Left ventricle myocardium inferior (tissue), 1 donor: ENCODE data around the gene PYGM. TPM values are rescaled to one million over a fixed set of nuclear protein-coding genes. Genes with fewer than 3 reads are reported as not detected.
A peak's percentile ranks its signal among the peaks of the same experiment; 100 is the strongest.

ENCODE experiments used
- DNase-seq: peaks from one replicate; pipeline ENCODE4 v3.0.0-alpha.2; 2020
- H3K27ac ChIP-seq: fragments of 200-600 bp; replicated peaks from 2 replicates; pipeline ENCODE4 v1.8.0; 2021
- H3K27me3 ChIP-seq: fragments of 200-600 bp; 2 replicates; pipeline ENCODE4 v1.8.0; 2021; ENCODE audit warnings: low read depth
- H3K36me3 ChIP-seq: fragments of 200-600 bp; 2 replicates; pipeline ENCODE4 v1.8.0; 2021
- H3K4me1 ChIP-seq: fragments of 200-600 bp; 2 replicates; pipeline ENCODE4 v1.8.0; 2021
- H3K4me3 ChIP-seq: fragments of 200-600 bp; 2 replicates; pipeline ENCODE4 v1.8.0; 2021; ENCODE audit warnings: mild to moderate bottlenecking, moderate library complexity
- H3K9me3 ChIP-seq: fragments of 200-600 bp; replicated peaks from 2 replicates; pipeline ENCODE4 v1.8.0; 2021
- intact Hi-C: fragments of 100-400 bp; cut with micrococcal nuclease; formaldehyde crosslinking; loops from one replicate; pipeline ENCODE4 v1.11.0; 2022
- total RNA-seq: library from RNA; stranded (reverse); fragmentation: NEBNext Ultra II Directional; extraction: Animal tissue kit (Norgen Biotek cat#: 25700); gene quantifications from one replicate; pipeline ENCODE4 v1.2.1, GENCODE V29; 2021
- TF ChIP-seq, protein P1 (sequence below): fragments of 200-600 bp; IDR thresholded peaks from 2 replicates; pipeline ENCODE4 v1.8.0; 2021; ENCODE audit warnings: antibody characterized with exemption, mild to moderate bottlenecking, borderline replicate concordance
- donor health status: DM: no; HTN: yes; CAD: no; lungs with severe emphysema.

The PYGM gene
- total RNA-seq, 1 donor from 2014 or later = 89.5 TPM

GRCh38 chr11:64784813-64785581 is 25.2 kb upstream of the PYGM start:
- intact Hi-C loops = no loop called here
- peaks cover under 1% of the 10 kb centered on the region for H3K4me1 ChIP-seq
- DNase-seq = no peak
- no peaks in the 10 kb centered on the region for H3K9me3 ChIP-seq
- H3K27ac ChIP-seq = no peak overlapping the region
- H3K4me3 ChIP-seq = no peak overlapping the region
- TF ChIP-seq, protein P1, sequence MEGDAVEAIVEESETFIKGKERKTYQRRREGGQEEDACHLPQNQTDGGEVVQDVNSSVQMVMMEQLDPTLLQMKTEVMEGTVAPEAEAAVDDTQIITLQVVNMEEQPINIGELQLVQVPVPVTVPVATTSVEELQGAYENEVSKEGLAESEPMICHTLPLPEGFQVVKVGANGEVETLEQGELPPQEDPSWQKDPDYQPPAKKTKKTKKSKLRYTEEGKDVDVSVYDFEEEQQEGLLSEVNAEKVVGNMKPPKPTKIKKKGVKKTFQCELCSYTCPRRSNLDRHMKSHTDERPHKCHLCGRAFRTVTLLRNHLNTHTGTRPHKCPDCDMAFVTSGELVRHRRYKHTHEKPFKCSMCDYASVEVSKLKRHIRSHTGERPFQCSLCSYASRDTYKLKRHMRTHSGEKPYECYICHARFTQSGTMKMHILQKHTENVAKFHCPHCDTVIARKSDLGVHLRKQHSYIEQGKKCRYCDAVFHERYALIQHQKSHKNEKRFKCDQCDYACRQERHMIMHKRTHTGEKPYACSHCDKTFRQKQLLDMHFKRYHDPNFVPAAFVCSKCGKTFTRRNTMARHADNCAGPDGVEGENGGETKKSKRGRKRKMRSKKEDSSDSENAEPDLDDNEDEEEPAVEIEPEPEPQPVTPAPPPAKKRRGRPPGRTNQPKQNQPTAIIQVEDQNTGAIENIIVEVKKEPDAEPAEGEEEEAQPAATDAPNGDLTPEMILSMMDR = no peak
- H3K36me3 ChIP-seq = peaks cover 15% of the 10 kb centered on the region
- H3K27me3 ChIP-seq = no peaks in the 10 kb centered on the region

GRCh38 chr11:64778473-64779298 is 18.9 kb upstream of the PYGM start, which contains the start of gene SF1:
SF1 (minus strand) TSS chr11:64778542; CDS start chr11:64778392, 150 bp downstream.
- H3K27me3 ChIP-seq = no peaks in the 10 kb centered on the region
- H3K9me3 ChIP-seq = no peaks in the 10 kb centered on the region
- peak; percentile 98 for DNase-seq
- H3K36me3 ChIP-seq = peaks cover 34% of the 10 kb centered on the region
- peaks cover 50% of the 10 kb centered on the region for H3K4me1 ChIP-seq
- peak within 1 kb of the TSS; percentile 82 for H3K4me3 ChIP-seq
- intact Hi-C loops = no loop called here
- TF ChIP-seq, protein P1 = no peak
- peak within 1 kb of the TSS; percentile 99 for H3K27ac ChIP-seq

DNA sequence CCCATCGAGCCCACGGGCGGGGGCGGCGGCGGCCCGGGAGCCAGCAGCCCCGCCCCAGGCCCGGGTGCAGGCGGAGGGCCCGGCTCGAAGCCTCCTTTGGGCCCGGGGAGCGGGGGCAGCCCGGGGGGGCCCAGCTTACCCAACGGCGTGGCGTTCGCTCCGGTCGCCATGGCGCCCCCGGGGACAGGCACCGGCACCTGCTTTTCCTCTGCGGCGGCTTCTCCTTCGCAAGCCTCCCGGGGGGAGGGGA is 18.4 kb upstream of the PYGM start:
- Histone ChIP-seq H3K36me3 (peaks cover 39% of the 10 kb centered on the region), H3K4me3 (peak overlapping the region; percentile 82), H3K4me1 (peaks cover 55% of the 10 kb centered on the region), H3K27me3 (no peaks in the 10 kb centered on the region), H3K9me3 (no peaks in the 10 kb centered on the region), H3K27ac (peak overlapping the region; percentile 99)
- TF ChIP-seq, protein P1 = no peak
- no peak for DNase-seq
- intact Hi-C loops = no loop called here

- H3K27ac ChIP-seq = peak overlapping the region; percentile 99
- peaks cover 44% of the 10 kb centered on the region for H3K36me3 ChIP-seq
- TF ChIP-seq, protein P1 = no peak
- no peaks in the 10 kb centered on the region for H3K9me3 ChIP-seq
- intact Hi-C loops = no loop called here
- peak overlapping the region; percentile 82 for H3K4me3 ChIP-seq
- H3K4me1 ChIP-seq = peaks cover 60% of the 10 kb centered on the region
- peak; percentile 87 for DNase-seq
- H3K27me3 ChIP-seq = no peaks in the 10 kb centered on the region
These were observed 17.9 kb upstream of the PYGM start for GRCh38 chr11:64777449-64778222.

- Histone ChIP-seq H3K27me3 (no peaks in the 10 kb centered on the region), H3K27ac (peak overlapping the region; percentile 99), H3K4me3 (peak overlapping the region; percentile 82), H3K4me1 (peaks cover 68% of the 10 kb centered on the region), H3K36me3 (peaks cover 52% of the 10 kb centered on the region), H3K9me3 (no peaks in the 10 kb centered on the region)
- TF ChIP-seq, protein P1 = no peak
- no peak for DNase-seq
- intact Hi-C loops = no loop called here
These were observed 17.1 kb upstream of the PYGM start for GRCh38 chr11:64776875-64777274.
